Heart right ventricle (tissue), 16 donors: ENCODE results near the gene NRDE2. TPM values are rescaled to one million over a fixed set of nuclear protein-coding genes. Genes with fewer than 3 reads are reported as not detected.
A peak's percentile ranks its signal among the peaks of the same experiment; 100 is the strongest.

Source experiments
- ATAC-seq, 8 donors: fragments of 200-7000 bp; cut with Tn5 transposase; one replicate each; pipeline ENCODE4 v1.9.1; 2020; ENCODE audit warnings: mild to moderate bottlenecking in 8 of 8, moderate library complexity in 8 of 8, moderate number of reproducible peaks in 1 of 8
- DNase-seq, 2 donors: peaks; one replicate each; pipeline ENCODE4 v3.0.0-alpha.2; 2020
- H3K27ac ChIP-seq, 10 donors: fragments of 200-600 bp; sonication (generic) in 2 of 10; one replicate each; pipeline versions ENCODE4 v1.5.0 to v1.8.0; 2020 to 2022; ENCODE audit warnings: mild to moderate bottlenecking in 3 of 10
- H3K27me3 ChIP-seq, 7 donors: fragments of 200-600 bp; one replicate each; pipeline ENCODE4 v1.8.0; 2021 to 2022; ENCODE audit warnings: mild to moderate bottlenecking in 2 of 7
- H3K36me3 ChIP-seq, 9 donors: fragments of 200-600 bp; sonication (generic) in 1 of 9; one replicate each; pipeline versions ENCODE4 v1.5.0 to v1.8.0; 2020 to 2022; ENCODE audit warnings: mild to moderate bottlenecking in 2 of 9
- H3K4me1 ChIP-seq, 9 donors: fragments of 200-600 bp; sonication (generic) in 1 of 9; one replicate each; pipeline versions ENCODE4 v1.5.0 to v1.8.0; 2020 to 2022; ENCODE audit warnings: mild to moderate bottlenecking in 4 of 9
- H3K4me3 ChIP-seq, 10 donors: fragments of 200-600 bp; sonication (generic) in 2 of 10; one replicate each; pipeline versions ENCODE4 v1.5.0 to v1.8.0; 2020 to 2022; ENCODE audit warnings: mild to moderate bottlenecking in 7 of 10, moderate library complexity in 2 of 10
- H3K9me3 ChIP-seq, 11 donors: fragments of 200-600 bp in 10 of 11; sonication (generic) in 2 of 11; one replicate each; pipeline versions ENCODE4 v1.5.0 to v1.8.0; 2013 to 2022; ENCODE audit warnings: mild to moderate bottlenecking in 2 of 11, control low read depth in 1 of 11, moderate library complexity in 1 of 11
- WGBS, 2 donors: extraction: QIAGEN DNeasy Blood & Tissue Kit; methylation state at CpG; one replicate each; pipeline ENCODE4 v1.1.7; 2013; ENCODE audit warnings: inconsistent platforms in 1 of 2; 5-methylcytosine and 5-hydroxymethylcytosine counted together
- intact Hi-C, 10 donors: fragments of 100-400 bp; cut with DNase I; formaldehyde crosslinking; loops; one replicate each; pipeline versions ENCODE4 v1.11.1 to v1.14.2; 2022
- polyA plus RNA-seq, 2 donors: library from polyadenylated mRNA; stranded (reverse); fragments of 200-250 nt; gene quantifications; one replicate each; pipeline ENCODE4 v1.2.3, GENCODE V29; 2013
- total RNA-seq, 10 donors: library from RNA; stranded (reverse); fragmentation: NEBNext Ultra II Directional in 3 of 10; extraction: Animal tissue kit (Norgen Biotek cat#: 25700) in 3 of 10; gene quantifications; one replicate each; pipeline versions ENCODE4 v1.2.1 to v1.2.4, GENCODE V29; 2021 to 2023
- TF ChIP-seq, protein P1 (sequence below), 9 donors: fragments of 200-600 bp; sonication (generic) in 2 of 9; IDR thresholded peaks; one replicate each; pipeline versions ENCODE4 v1.5.0 to v1.8.0; 2021 to 2022; ENCODE audit warnings: antibody characterized with exemption in 9 of 9, mild to moderate bottlenecking in 5 of 9, moderate library complexity in 1 of 9
- donor health status: Arrhythmogenic right ventricular cardiomyopathy.
- donor health status: ischemic (EF 13 %, LVEDD 7.1; RV severe dilation, severe dysfunction).
- donor health status: healthy with polysubstance abuse.
- donor health status: DM: no; HTN: yes; CAD: no.
- donor health status: DM: no; HTN: no; CAD: no.
- donor health status: ischemic (EF 25% LVEDD 6.9; RV normal size, moderate dysfunction).
- donor health status: ischemic (EF 25% LVEDD 5.7; RV mildly dilated, moderate dysfunction).
- donor health status: healthy.
- donor health status: DM: yes; HTN: yes; CAD: no.
- donor health status: Ischemic cardiomyopathy.
- donor health status: ischemic (EF 35%, LVEDD 5.7; RV mildly dilated, moderate dysfunction).
- donor health status: nonischemic (EF 11% LVEDD 7.7; RV severe dilation, severe dysfunction).
- donor health status: DM: yes; HTN: yes; CAD: no.
- donor health status: PGD.
- donor health status: ischemic (EF 29% LVEDD 5.4; RV normal size, mild dysfunction).
- donor health status: nonischemic (EF 23%, LVEDD 6.1; RV moderate dilation, normal function).

Gene NRDE2
- total and polyA plus RNA-seq, 12 donors, result 4.3 to 16.7 (median 13.5) TPM

DNA sequence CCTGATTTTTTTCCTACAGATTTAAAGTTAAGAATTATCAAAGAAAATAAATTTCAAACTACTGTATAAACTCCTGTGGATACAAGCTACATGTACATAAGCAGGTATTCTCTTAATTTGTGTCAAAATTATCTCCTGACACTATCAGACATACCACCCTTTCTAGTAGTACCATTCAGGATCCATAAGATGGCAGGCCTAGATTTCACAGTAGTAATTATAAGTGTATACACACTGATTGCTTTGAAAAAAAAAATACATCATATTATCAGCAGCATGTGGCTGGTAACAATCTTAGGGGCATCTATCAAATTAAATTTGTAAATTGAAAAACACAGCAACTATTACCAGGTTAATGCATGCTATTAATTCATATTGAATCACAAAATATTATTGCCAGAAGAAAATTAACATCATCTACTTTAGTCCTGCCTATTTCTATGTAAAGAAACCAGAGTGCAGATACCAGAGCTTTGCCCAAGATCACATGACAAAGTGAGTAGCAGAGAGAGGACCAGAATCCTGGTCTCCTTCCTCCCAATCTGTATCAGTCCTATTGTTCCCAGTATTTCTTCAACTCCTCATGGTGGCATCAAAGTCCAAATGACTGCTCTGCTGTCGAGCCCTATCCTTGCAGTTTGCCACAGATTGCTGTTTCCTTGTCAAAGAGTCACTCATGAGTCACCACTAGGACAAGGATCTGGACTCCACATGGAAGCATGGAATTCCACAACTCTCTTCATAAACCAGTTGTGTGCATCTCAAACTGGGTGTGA lies 37.4 kb upstream of the NRDE2 start:
- no peak for DNase-seq
- Histone ChIP-seq H3K27ac (no peak overlapping the region), H3K27me3 (peaks cover 0 to 2% (median 0%) of the 10 kb centered on the region in 7 donors), H3K4me1 (no peaks in the 10 kb centered on the region), H3K4me3 (no peak overlapping the region), H3K9me3 (no peaks in the 10 kb centered on the region), H3K36me3 (no peaks in the 10 kb centered on the region)
- WGBS, 2 donors, result 66 to 67% methylated on average over 1 of the region's 1 CpG
- no peak for ATAC-seq
- intact Hi-C loops, result no loop called here
- TF ChIP-seq, protein P1, sequence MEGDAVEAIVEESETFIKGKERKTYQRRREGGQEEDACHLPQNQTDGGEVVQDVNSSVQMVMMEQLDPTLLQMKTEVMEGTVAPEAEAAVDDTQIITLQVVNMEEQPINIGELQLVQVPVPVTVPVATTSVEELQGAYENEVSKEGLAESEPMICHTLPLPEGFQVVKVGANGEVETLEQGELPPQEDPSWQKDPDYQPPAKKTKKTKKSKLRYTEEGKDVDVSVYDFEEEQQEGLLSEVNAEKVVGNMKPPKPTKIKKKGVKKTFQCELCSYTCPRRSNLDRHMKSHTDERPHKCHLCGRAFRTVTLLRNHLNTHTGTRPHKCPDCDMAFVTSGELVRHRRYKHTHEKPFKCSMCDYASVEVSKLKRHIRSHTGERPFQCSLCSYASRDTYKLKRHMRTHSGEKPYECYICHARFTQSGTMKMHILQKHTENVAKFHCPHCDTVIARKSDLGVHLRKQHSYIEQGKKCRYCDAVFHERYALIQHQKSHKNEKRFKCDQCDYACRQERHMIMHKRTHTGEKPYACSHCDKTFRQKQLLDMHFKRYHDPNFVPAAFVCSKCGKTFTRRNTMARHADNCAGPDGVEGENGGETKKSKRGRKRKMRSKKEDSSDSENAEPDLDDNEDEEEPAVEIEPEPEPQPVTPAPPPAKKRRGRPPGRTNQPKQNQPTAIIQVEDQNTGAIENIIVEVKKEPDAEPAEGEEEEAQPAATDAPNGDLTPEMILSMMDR (IDR thresholded peaks at IDR 0.05), result peak in 5 of 9 donors; percentile 3 to 39 (median 26)

DNA sequence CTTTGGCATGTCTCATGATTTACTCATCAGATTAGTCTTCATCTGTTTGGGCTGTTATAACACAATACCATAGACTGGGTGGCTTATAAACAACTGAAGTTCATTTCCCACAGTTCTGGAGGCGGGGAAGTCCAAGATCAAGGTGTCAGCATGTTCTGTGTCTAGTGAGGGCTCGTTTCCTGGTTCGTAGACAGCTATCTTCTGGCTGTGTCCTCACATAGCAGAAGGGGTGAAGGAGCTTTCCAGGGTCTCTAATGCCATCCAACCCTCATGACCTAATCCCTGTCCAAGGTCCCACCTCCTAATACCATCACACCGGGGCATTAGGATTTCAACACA lies 30.8 kb upstream of the NRDE2 start:
- H3K27ac ChIP-seq, result no peak overlapping the region
- no peaks in the 10 kb centered on the region for H3K36me3 ChIP-seq
- intact Hi-C loops, result no loop called here
- no peaks in the 10 kb centered on the region for H3K4me1 ChIP-seq
- no peaks in the 10 kb centered on the region for H3K9me3 ChIP-seq
- DNase-seq, result no peak
- peaks cover 0 to 7% (median 0%) of the 10 kb centered on the region in 7 donors for H3K27me3 ChIP-seq
- H3K4me3 ChIP-seq, result no peak overlapping the region
- TF ChIP-seq, protein P1 (IDR thresholded peaks at IDR 0.05), result no peak
- 85 to 87% methylated on average over 4 of the region's 4 CpGs for WGBS, 2 donors
- no peak for ATAC-seq

DNA sequence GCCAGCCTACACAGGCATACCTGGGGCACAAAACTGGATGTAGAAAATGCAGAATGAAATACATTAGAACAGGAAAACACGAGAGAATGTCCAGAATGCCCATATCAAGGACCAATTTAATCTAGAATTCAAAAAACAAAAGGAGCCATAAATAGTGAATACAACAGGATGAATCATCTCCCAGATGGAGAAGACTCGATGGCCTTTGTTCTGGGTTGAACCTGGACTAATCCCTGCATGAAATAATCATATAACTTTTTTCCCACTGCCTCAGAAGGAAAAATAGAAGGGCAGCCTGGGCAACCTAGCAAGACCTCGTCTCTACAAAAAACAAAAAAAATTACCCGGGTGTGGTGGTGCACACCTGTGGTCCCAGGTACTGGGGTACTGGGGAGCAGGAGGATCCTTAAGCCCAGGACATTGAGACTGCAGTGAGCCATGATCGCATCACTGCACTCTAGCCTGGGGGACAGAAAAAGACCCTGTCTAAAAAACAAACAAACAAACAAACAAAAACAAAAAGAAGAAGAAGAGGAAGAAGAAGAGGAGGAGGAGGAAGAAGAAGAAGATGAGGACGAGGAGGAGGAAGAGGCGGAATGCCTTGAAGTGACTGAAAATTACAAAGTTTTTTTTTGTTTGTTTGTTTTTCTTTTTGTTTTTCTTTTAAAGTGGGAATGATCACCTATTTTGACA lies 30.3 kb upstream of the NRDE2 start:
- Histone ChIP-seq H3K4me3 (no peak overlapping the region), H3K4me1 (no peaks in the 10 kb centered on the region), H3K9me3 (no peaks in the 10 kb centered on the region), H3K27me3 (peaks cover 0 to 7% (median 0%) of the 10 kb centered on the region in 7 donors), H3K36me3 (no peaks in the 10 kb centered on the region), H3K27ac (no peak overlapping the region)
- TF ChIP-seq, protein P1 (IDR thresholded peaks at IDR 0.05), result no peak
- intact Hi-C loops, result no loop called here
- ATAC-seq (no peak), DNase-seq (no peak)
- WGBS, 2 donors, result 86 to 87% methylated on average over 7 of the region's 7 CpGs

DNA sequence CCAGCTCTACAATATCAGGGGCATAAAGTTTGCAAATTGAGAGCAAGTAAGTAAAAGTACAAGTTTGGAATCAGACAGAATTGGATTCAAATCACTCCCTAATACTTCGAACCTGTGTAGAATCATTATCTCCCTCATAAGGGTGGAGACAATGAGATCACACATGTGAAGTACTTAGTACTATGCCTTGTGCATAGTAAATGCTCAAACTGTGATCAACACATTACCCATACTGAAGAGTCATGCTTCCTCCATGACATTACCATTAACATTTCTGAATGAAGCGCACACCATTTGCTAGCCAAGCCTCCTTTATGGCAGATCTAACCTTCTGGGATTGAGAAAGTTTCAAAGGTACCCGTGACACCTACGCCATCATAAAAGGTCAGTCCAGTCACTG lies 26.6 kb upstream of the NRDE2 start:
- Histone ChIP-seq H3K36me3 (no peaks in the 10 kb centered on the region), H3K27ac (no peak overlapping the region), H3K4me3 (no peak overlapping the region), H3K9me3 (no peaks in the 10 kb centered on the region), H3K4me1 (no peaks in the 10 kb centered on the region), H3K27me3 (peaks cover 0 to 5% (median 0%) of the 10 kb centered on the region in 7 donors)
- ATAC-seq, result no peak
- no peak for DNase-seq
- TF ChIP-seq, protein P1 (IDR thresholded peaks at IDR 0.05), result no peak
- intact Hi-C loops, result no loop called here
- 91 to 92% methylated on average over 4 of the region's 4 CpGs for WGBS, 2 donors
